Measurements from ENCODE around the gene PSMD12.

The PSMD12 gene

GRCh38 chr17:67290244-67290643 is 76.1 kb downstream of the PSMD12 start:
- no peak overlapping the region for H3K4me2 ChIP-seq (ENCODE audit: low read depth, low read length, poor library complexity, severe bottlenecking)

DNA sequence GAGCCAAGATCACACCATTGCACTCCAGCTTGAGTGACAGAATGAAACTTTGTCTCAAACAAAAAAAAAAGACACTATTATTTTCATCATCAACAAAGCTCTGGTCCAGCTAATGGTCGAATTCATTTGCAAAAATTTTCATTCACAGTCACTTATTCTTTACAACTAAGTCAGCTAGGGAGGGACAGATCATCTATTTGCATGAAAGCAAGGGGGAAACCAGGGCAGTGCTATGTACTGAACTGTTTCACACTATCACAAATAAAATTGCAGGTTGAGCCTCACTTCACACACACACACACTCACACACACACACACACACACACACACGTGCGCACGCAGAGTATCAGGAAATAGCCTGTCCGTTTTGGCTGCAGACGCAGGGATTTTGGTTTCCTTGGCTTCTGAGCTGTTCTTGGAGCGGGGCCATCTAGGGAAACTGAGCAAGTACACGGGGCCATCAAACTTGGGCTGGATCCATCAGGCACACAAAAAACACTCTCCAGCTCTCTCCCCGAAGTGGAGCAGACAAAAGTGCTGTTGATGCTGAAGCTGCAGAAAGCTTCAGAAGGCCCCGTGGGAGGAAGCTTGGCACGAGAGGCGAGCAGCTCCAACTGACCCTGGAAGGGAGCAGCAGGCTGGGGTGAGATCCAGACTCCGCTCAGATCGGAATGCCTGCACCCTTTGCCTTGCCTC is 77.0 kb downstream of the PSMD12 start:
- no peaks in the 10 kb centered on the region for H3F3A ChIP-seq (ENCODE audit: insufficient read depth)
- no peak overlapping the region for H3K9ac ChIP-seq (ENCODE audit: low read length)
- H3K79me2 ChIP-seq (ENCODE audit: insufficient read depth, low read length), result no peaks in the 10 kb centered on the region
- no peak overlapping the region for H3K27ac ChIP-seq (ENCODE audit: low read depth, low read length)
- H3K9me2 ChIP-seq (replicated peaks; ENCODE audit: insufficient read depth, low read length), result no peaks in the 10 kb centered on the region
- no peak overlapping the region for H3K4me3 ChIP-seq (ENCODE audit: insufficient read depth, low read length, poor library complexity, severe bottlenecking)
- no peaks in the 10 kb centered on the region for H4K20me1 ChIP-seq (ENCODE audit: low read depth, low read length)
- no peak overlapping the region for H2AFZ ChIP-seq (ENCODE audit: low read depth, low read length, severe bottlenecking)
- no peak overlapping the region for H3K4me2 ChIP-seq (ENCODE audit: low read depth, low read length, poor library complexity, severe bottlenecking)
- TF ChIP-seq, protein P1, sequence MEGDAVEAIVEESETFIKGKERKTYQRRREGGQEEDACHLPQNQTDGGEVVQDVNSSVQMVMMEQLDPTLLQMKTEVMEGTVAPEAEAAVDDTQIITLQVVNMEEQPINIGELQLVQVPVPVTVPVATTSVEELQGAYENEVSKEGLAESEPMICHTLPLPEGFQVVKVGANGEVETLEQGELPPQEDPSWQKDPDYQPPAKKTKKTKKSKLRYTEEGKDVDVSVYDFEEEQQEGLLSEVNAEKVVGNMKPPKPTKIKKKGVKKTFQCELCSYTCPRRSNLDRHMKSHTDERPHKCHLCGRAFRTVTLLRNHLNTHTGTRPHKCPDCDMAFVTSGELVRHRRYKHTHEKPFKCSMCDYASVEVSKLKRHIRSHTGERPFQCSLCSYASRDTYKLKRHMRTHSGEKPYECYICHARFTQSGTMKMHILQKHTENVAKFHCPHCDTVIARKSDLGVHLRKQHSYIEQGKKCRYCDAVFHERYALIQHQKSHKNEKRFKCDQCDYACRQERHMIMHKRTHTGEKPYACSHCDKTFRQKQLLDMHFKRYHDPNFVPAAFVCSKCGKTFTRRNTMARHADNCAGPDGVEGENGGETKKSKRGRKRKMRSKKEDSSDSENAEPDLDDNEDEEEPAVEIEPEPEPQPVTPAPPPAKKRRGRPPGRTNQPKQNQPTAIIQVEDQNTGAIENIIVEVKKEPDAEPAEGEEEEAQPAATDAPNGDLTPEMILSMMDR (IDR thresholded peaks at IDR 0.05; ENCODE audit: insufficient read depth, low read length, poor library complexity, severe bottlenecking), result no peak
- no peak for TF ChIP-seq EZH2phosphoT487 (conservative IDR thresholded peaks at IDR 0.05; ENCODE audit: low read length)
- H3K27me3 ChIP-seq (ENCODE audit: low read length), result no peaks in the 10 kb centered on the region
- no peaks in the 10 kb centered on the region for H3K9me3 ChIP-seq (ENCODE audit: insufficient read depth, low read length)
- no peaks in the 10 kb centered on the region for H3K36me3 ChIP-seq (ENCODE audit: low read length)

More at GRCh38 chr17:67290244-67290643, 76.1 kb downstream of the PSMD12 start:
- no peaks in the 10 kb centered on the region for H3F3A ChIP-seq (ENCODE audit: insufficient read depth)
- H3K4me3 ChIP-seq (ENCODE audit: insufficient read depth, low read length, poor library complexity, severe bottlenecking), result no peak overlapping the region
- H3K27ac ChIP-seq (ENCODE audit: low read depth, low read length), result no peak overlapping the region
- no peak for TF ChIP-seq EZH2phosphoT487 (conservative IDR thresholded peaks at IDR 0.05; ENCODE audit: low read length)
- TF ChIP-seq, protein P1 (IDR thresholded peaks at IDR 0.05; ENCODE audit: insufficient read depth, low read length, poor library complexity, severe bottlenecking), result no peak
- H3K9me2 ChIP-seq (replicated peaks; ENCODE audit: insufficient read depth, low read length), result no peaks in the 10 kb centered on the region
- no peaks in the 10 kb centered on the region for H3K79me2 ChIP-seq (ENCODE audit: insufficient read depth, low read length)
- no peaks in the 10 kb centered on the region for H3K27me3 ChIP-seq (ENCODE audit: low read length)
- no peaks in the 10 kb centered on the region for H3K36me3 ChIP-seq (ENCODE audit: low read length)
- H3K9ac ChIP-seq (ENCODE audit: low read length), result no peak overlapping the region
- H3K9me3 ChIP-seq (ENCODE audit: insufficient read depth, low read length), result no peaks in the 10 kb centered on the region
- H4K20me1 ChIP-seq (ENCODE audit: low read depth, low read length), result no peaks in the 10 kb centered on the region
- H2AFZ ChIP-seq (ENCODE audit: low read depth, low read length, severe bottlenecking), result no peak overlapping the region
